Neural cell (in vitro differentiated cells): ENCODE data around the gene DHRS4L2.

ENCODE experiments used
- EP300 ChIP-seq: fragments of 450-650 bp; conservative IDR thresholded peaks from 2 replicates; pipeline ENCODE4 v1.6.1; 2014; ENCODE audit warnings: antibody characterized with exemption, mild to moderate bottlenecking, moderate library complexity; ENCODE audit not compliant: poor library complexity, severe bottlenecking
- EZH2 ChIP-seq: fragments of 200-600, 300-800 bp; shearing (Covaris generic), sonication (generic); IDR thresholded peaks from 2 replicates; pipeline ENCODE4 v1.6.1; 2014; ENCODE audit warnings: antibody characterized with exemption, low read length, borderline replicate concordance, mild to moderate bottlenecking; ENCODE audit not compliant: insufficient read depth, poor library complexity, severe bottlenecking
- SMC3 ChIP-seq: fragments of 450-650 bp; conservative IDR thresholded peaks from 2 replicates; pipeline ENCODE4 v1.6.1; 2014; ENCODE audit warnings: antibody characterized with exemption, mild to moderate bottlenecking, moderate library complexity; ENCODE audit not compliant: poor library complexity
- TAF1 ChIP-seq: IDR thresholded peaks from 2 replicates; pipeline ENCODE4 v1.6.1; 2012; ENCODE audit warnings: low read depth
- TF ChIP-seq, protein P1 (sequence below): fragments of 450-650 bp; IDR thresholded peaks from 2 replicates; pipeline ENCODE4 v1.5.1; 2014; ENCODE audit warnings: antibody characterized with exemption, mild to moderate bottlenecking, moderate library complexity; ENCODE audit not compliant: poor library complexity, severe bottlenecking

DNA sequence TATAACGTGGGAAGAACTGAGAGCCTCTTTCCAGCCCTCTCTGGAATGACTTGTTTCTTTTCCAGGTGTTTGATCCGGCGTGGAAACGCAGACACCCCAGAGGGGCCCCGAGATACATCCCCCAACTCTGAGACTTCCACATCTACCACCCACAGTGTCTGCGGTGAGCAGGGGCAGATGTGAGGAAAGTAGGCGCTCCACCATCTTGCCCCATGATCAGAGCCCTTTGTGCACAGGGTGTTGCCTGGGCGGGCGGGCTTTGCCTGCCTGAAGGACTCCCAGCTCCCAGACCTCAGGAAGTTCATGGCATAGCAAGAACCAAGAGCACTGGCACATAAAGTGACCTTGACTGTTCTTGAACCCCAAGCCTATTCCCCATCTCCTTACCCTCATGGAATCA is 65.9 kb downstream of the DHRS4L2 start:
- TF ChIP-seq, protein P1, sequence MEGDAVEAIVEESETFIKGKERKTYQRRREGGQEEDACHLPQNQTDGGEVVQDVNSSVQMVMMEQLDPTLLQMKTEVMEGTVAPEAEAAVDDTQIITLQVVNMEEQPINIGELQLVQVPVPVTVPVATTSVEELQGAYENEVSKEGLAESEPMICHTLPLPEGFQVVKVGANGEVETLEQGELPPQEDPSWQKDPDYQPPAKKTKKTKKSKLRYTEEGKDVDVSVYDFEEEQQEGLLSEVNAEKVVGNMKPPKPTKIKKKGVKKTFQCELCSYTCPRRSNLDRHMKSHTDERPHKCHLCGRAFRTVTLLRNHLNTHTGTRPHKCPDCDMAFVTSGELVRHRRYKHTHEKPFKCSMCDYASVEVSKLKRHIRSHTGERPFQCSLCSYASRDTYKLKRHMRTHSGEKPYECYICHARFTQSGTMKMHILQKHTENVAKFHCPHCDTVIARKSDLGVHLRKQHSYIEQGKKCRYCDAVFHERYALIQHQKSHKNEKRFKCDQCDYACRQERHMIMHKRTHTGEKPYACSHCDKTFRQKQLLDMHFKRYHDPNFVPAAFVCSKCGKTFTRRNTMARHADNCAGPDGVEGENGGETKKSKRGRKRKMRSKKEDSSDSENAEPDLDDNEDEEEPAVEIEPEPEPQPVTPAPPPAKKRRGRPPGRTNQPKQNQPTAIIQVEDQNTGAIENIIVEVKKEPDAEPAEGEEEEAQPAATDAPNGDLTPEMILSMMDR: no peak
- TF ChIP-seq EP300 (no peak), EZH2 (no peak), SMC3 (no peak), TAF1 (no peak)
